ENCODE results near the gene VWA5B1. TPM values are rescaled to one million over a fixed set of nuclear protein-coding genes. Genes with fewer than 3 reads are reported as not detected.

VWA5B1 gene
- total RNA-seq, 4 donors from 2014 or later = not detected

- Histone ChIP-seq H3K4me1 (no peaks in the 10 kb centered on the region), H3K9me3 (no peaks in the 10 kb centered on the region), H3K27ac (no peak overlapping the region), H3K36me3 (no peaks in the 10 kb centered on the region), H3K27me3 (peaks cover 0 to 3% of the 10 kb centered on the region in 2 donors), H3K4me3 (no peak overlapping the region)
- TF ChIP-seq EP300 (IDR thresholded peaks at IDR 0.05) = no peak
- TF ChIP-seq POLR2A (IDR thresholded peaks at IDR 0.05) = no peak
- TF ChIP-seq CTCF (IDR thresholded peaks at IDR 0.05) = no peak
- no peak for DNase-seq (ENCODE audit: low spot score in 2 of 2)
- 49 to 58% methylated on average over 6 of the region's 7 CpGs for WGBS, 2 donors
Observed at GRCh38 chr1:20275319-20275925, 15.3 kb upstream of the VWA5B1 start.

- no peak overlapping the region for H3K27ac ChIP-seq
- H3K4me1 ChIP-seq = no peaks in the 10 kb centered on the region
- no peak for TF ChIP-seq CTCF (IDR thresholded peaks at IDR 0.05)
- no peak for TF ChIP-seq POLR2A (IDR thresholded peaks at IDR 0.05)
- no peak for DNase-seq (ENCODE audit: low spot score in 2 of 2)
- peaks cover 0 to 3% of the 10 kb centered on the region in 2 donors for H3K27me3 ChIP-seq
- no peaks in the 10 kb centered on the region for H3K9me3 ChIP-seq
- no peak overlapping the region for H3K4me3 ChIP-seq
- H3K36me3 ChIP-seq = no peaks in the 10 kb centered on the region
- 77 to 81% methylated on average over 12 of the region's 12 CpGs for WGBS, 2 donors
Observed at GRCh38 chr1:20276485-20277159, 14.1 kb upstream of the VWA5B1 start.

GRCh38 chr1:20278692-20279130, 12.0 kb upstream of the VWA5B1 start:
- WGBS, 2 donors = 36 to 49% methylated on average over 4 of the region's 4 CpGs
- TF ChIP-seq CTCF (IDR thresholded peaks at IDR 0.05) (no peak), POLR2A (IDR thresholded peaks at IDR 0.05) (no peak), EP300 (IDR thresholded peaks at IDR 0.05) (no peak)
- H3K27me3 ChIP-seq = peaks cover 0 to 3% of the 10 kb centered on the region in 2 donors

GRCh38 chr1:20279509-20279908, 11.2 kb upstream of the VWA5B1 start:
- no peaks in the 10 kb centered on the region for H3K9me3 ChIP-seq
- H3K27ac ChIP-seq = no peak overlapping the region
- WGBS, 2 donors = 59 to 60% methylated on average over 7 of the region's 7 CpGs
- peaks cover 0 to 3% of the 10 kb centered on the region in 2 donors for H3K27me3 ChIP-seq
- H3K36me3 ChIP-seq = no peaks in the 10 kb centered on the region
- H3K4me1 ChIP-seq = no peaks in the 10 kb centered on the region
- no peak for TF ChIP-seq CTCF (IDR thresholded peaks at IDR 0.05)
- TF ChIP-seq POLR2A (IDR thresholded peaks at IDR 0.05) = no peak
- TF ChIP-seq EP300 (IDR thresholded peaks at IDR 0.05) = no peak
- H3K4me3 ChIP-seq = no peak overlapping the region
- DNase-seq (ENCODE audit: low spot score in 2 of 2) = no peak

More at GRCh38 chr1:20278692-20279130, 12.0 kb upstream of the VWA5B1 start:
- DNase-seq (ENCODE audit: low spot score in 2 of 2) = no peak
- H3K9me3 ChIP-seq = no peaks in the 10 kb centered on the region
- no peaks in the 10 kb centered on the region for H3K36me3 ChIP-seq
- H3K27ac ChIP-seq = no peak overlapping the region
- no peak overlapping the region for H3K4me3 ChIP-seq
- H3K4me1 ChIP-seq = no peaks in the 10 kb centered on the region

GRCh38 chr1:20280341-20280740, 10.3 kb upstream of the VWA5B1 start:
- peaks cover 0 to 2% of the 10 kb centered on the region in 2 donors for H3K27me3 ChIP-seq
- no peaks in the 10 kb centered on the region for H3K4me1 ChIP-seq
- H3K27ac ChIP-seq = no peak overlapping the region
- peaks cover 0 to 1% (median 0%) of the 10 kb centered on the region in 4 donors for H3K9me3 ChIP-seq
- WGBS, 2 donors = 81 to 92% methylated on average over 1 of the region's 1 CpG
- no peak overlapping the region for H3K4me3 ChIP-seq
- DNase-seq (ENCODE audit: low spot score in 2 of 2) = no peak
- H3K36me3 ChIP-seq = no peaks in the 10 kb centered on the region
- TF ChIP-seq EP300 (IDR thresholded peaks at IDR 0.05) = no peak

Data from tibial nerve (tissue), 4 donors.